Spleen (tissue), 13 donors: ENCODE data around the gene STRIP2. TPM values are rescaled to one million over a fixed set of nuclear protein-coding genes. Genes with fewer than 3 reads are reported as not detected.
A peak's percentile ranks its signal among the peaks of the same experiment; 100 is the strongest.

Experiments
- DNase-seq: peaks from one replicate; pipeline ENCODE4 v3.0.0-alpha.2; 2020
- H3K27ac ChIP-seq, 8 donors: fragments of 200-600 bp; sonication (generic) in 7 of 8; 1 replicate in 4 of 8; 2 replicates in 4 of 8; pipeline versions ENCODE4 v1.5.0 to v1.8.0; 2016 to 2021; ENCODE audit warnings: inconsistent platforms in 4 of 8, mild to moderate bottlenecking in 4 of 8, moderate library complexity in 1 of 8
- H3K27me3 ChIP-seq, 7 donors: fragments of 200-600 bp; sonication (generic) in 6 of 7; replicated peaks in 1 of 7; 1 replicate in 4 of 7; 2 replicates in 3 of 7; pipeline versions ENCODE4 v1.5.0 to v1.8.0; 2016 to 2021; ENCODE audit warnings: inconsistent platforms in 3 of 7, mild to moderate bottlenecking in 1 of 7
- H3K36me3 ChIP-seq, 6 donors: fragments of 200-600 bp; sonication (generic) in 5 of 6; 1 replicate in 4 of 6; 2 replicates in 2 of 6; pipeline versions ENCODE4 v1.5.0 to v1.8.0; 2016 to 2021; ENCODE audit warnings: inconsistent platforms in 2 of 6
- H3K4me1 ChIP-seq, 6 donors: fragments of 200-600 bp; sonication (generic) in 5 of 6; 1 replicate in 3 of 6; 2 replicates in 3 of 6; pipeline versions ENCODE4 v1.5.0 to v1.8.0; 2016 to 2021; ENCODE audit warnings: inconsistent platforms in 3 of 6
- H3K4me3 ChIP-seq, 8 donors: fragments of 200-600 bp; sonication (generic) in 7 of 8; 1 replicate in 4 of 8; 2 replicates in 4 of 8; pipeline versions ENCODE4 v1.5.0 to v1.8.0; 2016 to 2021; ENCODE audit warnings: inconsistent platforms in 4 of 8, mild to moderate bottlenecking in 4 of 8, moderate library complexity in 2 of 8
- H3K9me3 ChIP-seq, 8 donors: fragments of 200-600 bp; sonication (generic) in 7 of 8; 1 replicate in 4 of 8; 2 replicates in 4 of 8; pipeline versions ENCODE4 v1.5.0 to v1.8.0; 2016 to 2021; ENCODE audit warnings: inconsistent platforms in 4 of 8
- POLR2A ChIP-seq, 3 donors: fragments of 450-650 bp; IDR thresholded peaks; one replicate each; pipeline ENCODE4 v1.5.1; 2017; ENCODE audit warnings: antibody characterized with exemption in 3 of 3, mild to moderate bottlenecking in 1 of 3
- POLR2AphosphoS5 ChIP-seq, 3 donors: sonication (generic); formaldehyde crosslinking; IDR thresholded peaks; one replicate each; pipeline ENCODE4 v1.5.1; 2017; ENCODE audit warnings: antibody characterized with exemption in 3 of 3
- WGBS, 5 donors: extraction: QIAGEN DNeasy Blood & Tissue Kit in 3 of 5; methylation state at CpG; one replicate each; pipeline versions ENCODE4 v1.1.5 to v1.1.7; 2013 to 2018; 5-methylcytosine and 5-hydroxymethylcytosine counted together
- intact Hi-C: fragments of 100-400 bp; cut with DNase I; formaldehyde crosslinking; loops from one replicate; pipeline ENCODE4 v1.15.0; 2023; ENCODE audit warnings: low total_unique reads
- long read RNA-seq, 2 donors: transcript quantifications; one replicate each; lab custom pipeline, GENCODE V29; 2026
- polyA plus RNA-seq, 3 donors: library from polyadenylated mRNA; stranded (reverse); fragments of 200-250 nt; gene quantifications; one replicate each; pipeline ENCODE4 v1.2.1, GENCODE V29; 2013
- total RNA-seq, 7 donors: library from RNA; depleted of rRNA in 3 of 7; stranded (reverse); fragments of >200 nt in 3 of 7; fragmentation: NEBNext Ultra II Directional in 4 of 7; extraction: Animal tissue kit (Norgen Biotek cat#: 25700) in 4 of 7; gene quantifications; one replicate each; pipeline versions ENCODE4 v1.1.0 to v1.2.1, GENCODE V29; 2016 to 2021
- TF ChIP-seq, protein P1 (sequence below), 11 experiments: fragments of 200-600 bp in 7 of 11; fragments of 450-650 bp in 4 of 11; sonication (generic) in 4 of 11; IDR thresholded peaks in 8 of 11; conservative IDR thresholded peaks in 3 of 11; 1 replicate in 7 of 11; 2 replicates in 4 of 11; pipeline versions ENCODE4 v1.4.0 to v1.8.0; 2016 to 2021; ENCODE audit warnings: antibody characterized with exemption in 11 of 11, inconsistent platforms in 4 of 11, mild to moderate bottlenecking in 1 of 11
- donor health status: healthy with polysubstance abuse.
- donor health status: DM: no; HTN: no; CAD: no; lungs with moderate emphysema.
- donor health status: DM: no; HTN: no; CAD: no.
- donor health status: Bipolar disorder and iron deficiency.
- donor health status: healthy.
- donor health status: DM: no; HTN: no; CAD: no.
- donor health status: DM: yes; HTN: yes; CAD: no.

STRIP2 gene, protein sequence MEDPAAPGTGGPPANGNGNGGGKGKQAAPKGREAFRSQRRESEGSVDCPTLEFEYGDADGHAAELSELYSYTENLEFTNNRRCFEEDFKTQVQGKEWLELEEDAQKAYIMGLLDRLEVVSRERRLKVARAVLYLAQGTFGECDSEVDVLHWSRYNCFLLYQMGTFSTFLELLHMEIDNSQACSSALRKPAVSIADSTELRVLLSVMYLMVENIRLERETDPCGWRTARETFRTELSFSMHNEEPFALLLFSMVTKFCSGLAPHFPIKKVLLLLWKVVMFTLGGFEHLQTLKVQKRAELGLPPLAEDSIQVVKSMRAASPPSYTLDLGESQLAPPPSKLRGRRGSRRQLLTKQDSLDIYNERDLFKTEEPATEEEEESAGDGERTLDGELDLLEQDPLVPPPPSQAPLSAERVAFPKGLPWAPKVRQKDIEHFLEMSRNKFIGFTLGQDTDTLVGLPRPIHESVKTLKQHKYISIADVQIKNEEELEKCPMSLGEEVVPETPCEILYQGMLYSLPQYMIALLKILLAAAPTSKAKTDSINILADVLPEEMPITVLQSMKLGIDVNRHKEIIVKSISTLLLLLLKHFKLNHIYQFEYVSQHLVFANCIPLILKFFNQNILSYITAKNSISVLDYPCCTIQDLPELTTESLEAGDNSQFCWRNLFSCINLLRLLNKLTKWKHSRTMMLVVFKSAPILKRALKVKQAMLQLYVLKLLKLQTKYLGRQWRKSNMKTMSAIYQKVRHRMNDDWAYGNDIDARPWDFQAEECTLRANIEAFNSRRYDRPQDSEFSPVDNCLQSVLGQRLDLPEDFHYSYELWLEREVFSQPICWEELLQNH
- total RNA-seq (1 to 10 TPM in 5 of 7 donors, under 1 TPM in 2; 0.60 to 2.2 (median 1.3) TPM), polyA plus RNA-seq (1 to 10 TPM in 2 of 3 donors, under 1 TPM in 1; 0.97 to 1.7 (median 1.2) TPM)
- long read RNA-seq, donor 1 = 0 reads
- long read RNA-seq, donor 2 = 0 reads

DNA sequence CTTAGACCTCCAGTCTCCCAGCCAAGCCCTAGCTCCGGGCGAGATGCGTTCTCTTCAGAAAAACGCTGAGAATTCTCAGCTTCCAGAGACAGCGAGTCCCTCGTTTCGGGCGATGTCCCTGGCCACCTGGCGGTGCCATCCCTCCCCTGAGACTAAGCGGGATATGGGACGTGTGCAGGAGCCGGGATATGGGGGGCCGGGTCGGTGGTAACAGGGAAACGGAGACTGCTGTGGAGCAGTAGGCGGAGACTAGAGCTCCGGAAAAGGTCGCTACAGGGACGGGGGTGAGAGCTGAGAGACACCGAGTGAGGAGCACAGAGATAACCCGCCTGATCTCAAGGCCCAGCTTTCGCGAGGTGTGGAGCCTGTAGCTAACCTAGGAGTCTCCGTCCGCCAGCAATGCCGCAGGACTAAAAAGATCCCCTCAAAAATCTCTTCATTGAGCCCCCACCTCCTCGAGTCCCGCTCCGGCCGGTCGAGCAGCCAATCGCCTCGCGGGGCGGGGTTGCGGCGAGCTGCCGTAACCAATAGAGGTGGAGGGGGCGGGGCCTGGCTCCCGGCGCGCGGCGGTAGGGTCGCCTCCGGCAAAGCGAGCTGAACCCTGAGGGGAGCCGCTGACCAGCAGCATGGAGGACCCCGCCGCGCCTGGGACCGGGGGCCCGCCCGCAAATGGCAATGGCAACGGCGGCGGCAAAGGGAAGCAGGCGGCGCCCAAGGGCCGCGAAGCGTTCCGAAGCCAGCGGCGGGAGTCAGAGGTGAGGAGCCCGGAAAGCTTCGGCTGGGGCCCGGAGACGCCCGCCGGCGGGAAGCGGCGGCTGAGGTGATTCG, at the start of gene STRIP2:
STRIP2 (plus strand) TSS at position 586 of the 828 bp plus-strand sequence; CDS start at position 627, 41 bp downstream.
- Histone ChIP-seq H3K27me3 (peaks cover 0 to 45% (median 13%) of the 10 kb centered on the region in 7 donors), H3K9me3 (no peaks in the 10 kb centered on the region), H3K4me1 (peaks cover 6 to 24% (median 18%) of the 10 kb centered on the region in 6 donors), H3K27ac (peak within 1 kb of the TSS in 4 of 8 donors; percentile 41 to 63 (median 51)), H3K36me3 (no peaks in the 10 kb centered on the region), H3K4me3 (peak within 1 kb of the TSS; percentile 66 to 87 (median 82))
- TF ChIP-seq, protein P1, sequence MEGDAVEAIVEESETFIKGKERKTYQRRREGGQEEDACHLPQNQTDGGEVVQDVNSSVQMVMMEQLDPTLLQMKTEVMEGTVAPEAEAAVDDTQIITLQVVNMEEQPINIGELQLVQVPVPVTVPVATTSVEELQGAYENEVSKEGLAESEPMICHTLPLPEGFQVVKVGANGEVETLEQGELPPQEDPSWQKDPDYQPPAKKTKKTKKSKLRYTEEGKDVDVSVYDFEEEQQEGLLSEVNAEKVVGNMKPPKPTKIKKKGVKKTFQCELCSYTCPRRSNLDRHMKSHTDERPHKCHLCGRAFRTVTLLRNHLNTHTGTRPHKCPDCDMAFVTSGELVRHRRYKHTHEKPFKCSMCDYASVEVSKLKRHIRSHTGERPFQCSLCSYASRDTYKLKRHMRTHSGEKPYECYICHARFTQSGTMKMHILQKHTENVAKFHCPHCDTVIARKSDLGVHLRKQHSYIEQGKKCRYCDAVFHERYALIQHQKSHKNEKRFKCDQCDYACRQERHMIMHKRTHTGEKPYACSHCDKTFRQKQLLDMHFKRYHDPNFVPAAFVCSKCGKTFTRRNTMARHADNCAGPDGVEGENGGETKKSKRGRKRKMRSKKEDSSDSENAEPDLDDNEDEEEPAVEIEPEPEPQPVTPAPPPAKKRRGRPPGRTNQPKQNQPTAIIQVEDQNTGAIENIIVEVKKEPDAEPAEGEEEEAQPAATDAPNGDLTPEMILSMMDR (IDR thresholded peaks at IDR 0.05 in 8 of 11, conservative IDR thresholded peaks at IDR 0.05 in 3 of 11) = peak in 2 of 11 experiments; percentile 3 to 13
- TF ChIP-seq POLR2AphosphoS5 (IDR thresholded peaks at IDR 0.05) (peak in 2 of 3 donors; percentile 69 to 70), POLR2A (IDR thresholded peaks at IDR 0.05) (no peak)
- DNase-seq = peak; percentile 97
- intact Hi-C loops = no loop called here
- WGBS, 5 donors = 0 to 1% (median 0%) methylated on average over 16 to 75 of the region's 75 CpGs

DNA sequence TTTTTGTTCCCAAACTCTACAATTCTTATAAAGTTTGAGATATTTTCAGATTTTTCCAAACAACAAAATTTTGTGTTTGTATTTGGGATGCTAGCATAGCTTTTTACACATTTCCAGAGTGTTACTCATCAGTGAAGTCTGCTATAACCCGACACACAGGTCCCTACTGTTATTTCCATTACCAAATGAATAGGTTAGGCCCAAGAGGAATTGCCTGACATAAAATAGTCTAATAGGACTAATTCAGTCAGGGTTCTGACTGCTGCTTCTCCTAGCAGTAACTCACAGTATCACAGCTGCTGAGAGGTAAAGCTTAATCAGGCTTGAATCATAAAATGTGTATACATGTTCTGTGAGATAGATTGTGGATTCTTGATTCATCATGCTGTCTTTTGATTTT, 49.1 kb upstream of the STRIP2 start:
- H3K36me3 ChIP-seq = peaks cover 0 to 35% (median 4%) of the 10 kb centered on the region in 6 donors
- no peak overlapping the region for H3K4me3 ChIP-seq
- no peaks in the 10 kb centered on the region for H3K9me3 ChIP-seq
- 76 to 97% (median 89%) methylated on average over 1 of the region's 1 CpG for WGBS, 5 donors
- intact Hi-C loops = no loop called here
- DNase-seq = no peak
- no peak for TF ChIP-seq POLR2A (IDR thresholded peaks at IDR 0.05)
- TF ChIP-seq, protein P1 (IDR thresholded peaks at IDR 0.05 in 8 of 11, conservative IDR thresholded peaks at IDR 0.05 in 3 of 11) = no peak
- no peak for TF ChIP-seq POLR2AphosphoS5 (IDR thresholded peaks at IDR 0.05)
- no peaks in the 10 kb centered on the region for H3K4me1 ChIP-seq
- H3K27me3 ChIP-seq = no peaks in the 10 kb centered on the region
- no peak overlapping the region for H3K27ac ChIP-seq

DNA sequence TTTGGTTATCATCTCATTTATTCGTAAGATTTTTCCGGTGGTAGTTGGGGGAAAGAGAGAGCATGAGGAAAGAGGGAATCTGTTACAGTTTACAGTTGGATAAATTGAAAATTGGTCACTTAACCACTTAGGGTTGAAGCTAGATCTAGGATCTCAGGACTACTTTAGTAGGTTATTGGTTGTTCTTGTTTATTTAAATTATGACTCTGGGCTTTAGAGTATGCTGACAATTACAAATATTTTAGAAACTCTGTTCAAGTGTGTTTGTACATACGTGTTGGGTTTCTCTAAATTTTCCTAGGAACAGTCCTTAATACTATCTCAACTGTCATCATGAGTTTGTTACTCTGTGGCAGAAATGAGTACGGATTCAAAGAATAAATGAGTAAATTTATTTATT, 48.6 kb upstream of the STRIP2 start:
- Histone ChIP-seq H3K4me3 (no peak overlapping the region), H3K36me3 (peaks cover 0 to 35% (median 7%) of the 10 kb centered on the region in 6 donors), H3K9me3 (no peaks in the 10 kb centered on the region), H3K27me3 (no peaks in the 10 kb centered on the region), H3K4me1 (no peaks in the 10 kb centered on the region), H3K27ac (no peak overlapping the region)
- WGBS, 5 donors = 95 to 99% (median 98%) methylated on average over 4 of the region's 4 CpGs
- no peak for DNase-seq
- TF ChIP-seq, protein P1 (IDR thresholded peaks at IDR 0.05 in 8 of 11, conservative IDR thresholded peaks at IDR 0.05 in 3 of 11) = no peak
- TF ChIP-seq POLR2AphosphoS5 (IDR thresholded peaks at IDR 0.05) = no peak
- no peak for TF ChIP-seq POLR2A (IDR thresholded peaks at IDR 0.05)
- intact Hi-C loops = no loop called here
